ENCODE data around the gene KCNE1.

DNA sequence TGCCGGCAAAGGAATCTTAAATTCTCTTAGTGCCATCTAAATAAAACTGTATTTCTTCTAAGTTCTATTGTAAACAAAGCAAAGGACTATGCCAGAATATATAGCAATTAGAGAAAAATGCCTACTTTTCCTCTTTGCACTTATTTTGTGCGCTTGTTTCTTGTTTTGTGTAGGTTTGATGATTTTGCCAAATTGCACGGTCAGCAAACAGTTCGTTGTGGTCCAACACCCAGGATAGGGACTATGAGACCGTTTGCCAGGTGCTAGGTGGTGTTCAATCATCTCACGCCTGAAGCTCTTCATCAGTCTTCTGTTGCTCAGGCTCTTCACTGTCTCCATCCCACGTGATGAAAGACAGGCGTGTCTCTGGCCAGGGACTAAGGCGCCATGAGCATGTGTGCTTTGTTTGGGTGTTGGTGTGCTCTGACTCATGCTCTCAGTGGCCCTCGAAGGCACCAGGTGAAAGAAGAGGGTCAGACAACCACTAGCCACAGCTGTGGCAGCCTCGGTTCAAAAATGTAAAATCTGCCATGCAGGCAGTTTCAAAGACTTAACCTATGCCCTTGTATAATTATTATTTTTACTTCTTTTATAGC lies 36.9 kb upstream of the KCNE1 start:
- no peak for TF ChIP-seq POLR2A (IDR thresholded peaks at IDR 0.05; ENCODE audit: extremely low read depth, insufficient read length)
- TF ChIP-seq CTCF (IDR thresholded peaks at IDR 0.05; ENCODE audit: low read depth, low read length) = no peak
- TF ChIP-seq MAX (IDR thresholded peaks at IDR 0.05; ENCODE audit: low read depth, low read length) = no peak

Data from NB4 (cell line).